Measurements from ENCODE around the gene CFDP1.

- TF ChIP-seq CTCF (IDR thresholded peaks at IDR 0.05; ENCODE audit: low read depth, low read length): no peak
- TF ChIP-seq EZH2phosphoT487 (IDR thresholded peaks at IDR 0.05; ENCODE audit: low read depth): no peak
Observed at GRCh38 chr16:75458029-75458428, 24.7 kb upstream of the CFDP1 start.

Data from OCI-LY3 (cell line).